CD14-positive monocyte (primary cell): ENCODE data around the gene ANP32A. TPM values are rescaled to one million over a fixed set of nuclear protein-coding genes. Genes with fewer than 3 reads are reported as not detected.
A peak's percentile ranks its signal among the peaks of the same experiment; 100 is the strongest.

Source experiments
- DNase-seq, 3 donors: peaks; one replicate each; pipeline ENCODE4 v3.0.0-alpha.2; 2011 to 2022
- H2AFZ ChIP-seq: 2 replicates; pipeline ENCODE4 v1.6.0; 2012; ENCODE audit warnings: mild to moderate bottlenecking, low read depth, low read length, inconsistent platforms; ENCODE audit not compliant: insufficient read depth, poor library complexity, severe bottlenecking
- H3K27ac ChIP-seq, 2 donors: 1 replicate in 1 of 2; 2 replicates in 1 of 2; pipeline ENCODE4 v1.5.1; 2012 to 2013; ENCODE audit warnings: low read length in 2 of 2, control low read depth in 1 of 2, inconsistent platforms in 1 of 2, low read depth in 1 of 2, mild to moderate bottlenecking in 1 of 2
- H3K27me3 ChIP-seq, 2 donors: one replicate each; pipeline versions ENCODE4 v1.6.0 to v1.6.1; 2011 to 2013; ENCODE audit warnings: low read length in 2 of 2; ENCODE audit not compliant: control insufficient read depth in 2 of 2, insufficient read depth in 2 of 2
- H3K36me3 ChIP-seq, 2 donors: replicated peaks in 1 of 2; 1 replicate in 1 of 2; 2 replicates in 1 of 2; pipeline versions ENCODE4 v1.5.1 to v1.6.1; 2012 to 2013; ENCODE audit warnings: low read length in 2 of 2, control low read depth in 1 of 2, inconsistent platforms in 1 of 2, mild to moderate bottlenecking in 1 of 2; ENCODE audit not compliant: insufficient read depth in 2 of 2, control insufficient read depth in 1 of 2
- H3K4me1 ChIP-seq, 2 donors: 1 replicate in 1 of 2; 2 replicates in 1 of 2; pipeline versions ENCODE4 v1.5.1 to v1.6.1; 2012 to 2013; ENCODE audit warnings: low read length in 2 of 2, control low read depth in 1 of 2, inconsistent platforms in 1 of 2, mild to moderate bottlenecking in 1 of 2, moderate library complexity in 1 of 2; ENCODE audit not compliant: insufficient read depth in 2 of 2, control insufficient read depth in 1 of 2
- H3K4me2 ChIP-seq: replicated peaks from 2 replicates; pipeline ENCODE3; 2012; ENCODE audit warnings: low read length, moderate library complexity, mild to moderate bottlenecking; ENCODE audit not compliant: poor library complexity, severe bottlenecking; ENCODE audit errors: extremely low read depth
- H3K4me3 ChIP-seq, 3 experiments: fragments of 200-600 bp in 1 of 3; sonication (generic) in 1 of 3; replicated peaks in 1 of 3; 1 replicate in 2 of 3; 2 replicates in 1 of 3; pipeline ENCODE4 v1.5.1; 2011 to 2013; ENCODE audit warnings: low read length in 3 of 3, mild to moderate bottlenecking in 3 of 3, control low read depth in 2 of 3, low read depth in 2 of 3, inconsistent platforms in 1 of 3, moderate library complexity in 1 of 3
- H3K79me2 ChIP-seq: 2 replicates; pipeline ENCODE4 v1.6.0; 2012; ENCODE audit warnings: mild to moderate bottlenecking, control low read depth, inconsistent platforms, low read length, moderate library complexity; ENCODE audit not compliant: insufficient read depth
- H3K9ac ChIP-seq: 2 replicates; pipeline ENCODE4 v1.6.0; 2017; ENCODE audit warnings: low read length, mild to moderate bottlenecking; ENCODE audit not compliant: insufficient read depth, poor library complexity, severe bottlenecking
- H3K9me3 ChIP-seq, 2 donors: replicated peaks in 1 of 2; 1 replicate in 1 of 2; 2 replicates in 1 of 2; pipeline versions ENCODE4 v1.5.1 to v1.6.1; 2012 to 2013; ENCODE audit warnings: low read length in 2 of 2, control low read depth in 1 of 2; ENCODE audit not compliant: control insufficient read depth in 1 of 2, insufficient read depth in 1 of 2
- H4K20me1 ChIP-seq: 2 replicates; pipeline ENCODE4 v1.6.0; 2012; ENCODE audit warnings: mild to moderate bottlenecking, low read length, control low read depth, moderate library complexity; ENCODE audit not compliant: insufficient read depth
- H3K27ac Mint-ChIP-seq, 7 donors: one replicate each; pipeline ENCODE4 v1.8.0; 2020; ENCODE audit warnings: mild to moderate bottlenecking in 7 of 7, mixed read lengths in 7 of 7, moderate library complexity in 6 of 7, inconsistent platforms in 2 of 7
- H3K27me3 Mint-ChIP-seq, 3 donors: one replicate each; pipeline ENCODE4 v1.8.0; 2021 to 2022; ENCODE audit warnings: low read depth in 3 of 3, mild to moderate bottlenecking in 3 of 3, mixed read lengths in 3 of 3, moderate library complexity in 3 of 3, inconsistent platforms in 1 of 3
- H3K36me3 Mint-ChIP-seq, 2 donors: one replicate each; pipeline ENCODE4 v1.8.0; 2020; ENCODE audit warnings: mixed read lengths in 2 of 2, inconsistent platforms in 1 of 2, mild to moderate bottlenecking in 1 of 2
- H3K4me1 Mint-ChIP-seq: one replicate; pipeline ENCODE4 v1.8.0; 2020; ENCODE audit warnings: mild to moderate bottlenecking, mixed read lengths
- H3K4me3 Mint-ChIP-seq, 2 donors: one replicate each; pipeline ENCODE4 v1.8.0; 2020; ENCODE audit warnings: mild to moderate bottlenecking in 2 of 2, mixed read lengths in 2 of 2, moderate library complexity in 1 of 2
- H3K9me3 Mint-ChIP-seq, 7 donors: one replicate each; pipeline ENCODE4 v1.8.0; 2020 to 2022; ENCODE audit warnings: mixed read lengths in 7 of 7, mild to moderate bottlenecking in 6 of 7, moderate library complexity in 6 of 7, inconsistent platforms in 2 of 7
- WGBS: methylation state at CpG from one replicate; pipeline ENCODE4 v1.1.5; 2013; ENCODE audit warnings: missing lambda C conversion rate; ENCODE audit not compliant: insufficient coverage; 5-methylcytosine and 5-hydroxymethylcytosine counted together
- intact Hi-C, 2 donors: fragments of 100-400 bp; cut with micrococcal nuclease; formaldehyde crosslinking; loops; one replicate each; pipeline versions ENCODE4 v1.15.0 to v1.15.1; 2023
- polyA plus RNA-seq, 3 donors: library from polyadenylated mRNA; depleted of rRNA in 1 of 3; unstranded in 2 of 3; stranded (reverse) in 1 of 3; fragments of 300-500 nt in 2 of 3; fragments of >200 nt in 1 of 3; fragmentation: Illumina TruSeq in 2 of 3; gene quantifications; 1 replicate in 2 of 3; 2 replicates in 1 of 3; pipeline ENCODE4 v1.2.3, GENCODE V29; 2012 to 2021
- TF ChIP-seq, protein P1 (sequence below): fragments of 200-600 bp; IDR thresholded peaks from one replicate; pipeline ENCODE4 v1.8.0; 2022; ENCODE audit warnings: antibody characterized with exemption, mild to moderate bottlenecking

Gene ANP32A
- polyA plus RNA-seq, 3 donors, result 75.4 to 98.8 (median 86.8) TPM

DNA sequence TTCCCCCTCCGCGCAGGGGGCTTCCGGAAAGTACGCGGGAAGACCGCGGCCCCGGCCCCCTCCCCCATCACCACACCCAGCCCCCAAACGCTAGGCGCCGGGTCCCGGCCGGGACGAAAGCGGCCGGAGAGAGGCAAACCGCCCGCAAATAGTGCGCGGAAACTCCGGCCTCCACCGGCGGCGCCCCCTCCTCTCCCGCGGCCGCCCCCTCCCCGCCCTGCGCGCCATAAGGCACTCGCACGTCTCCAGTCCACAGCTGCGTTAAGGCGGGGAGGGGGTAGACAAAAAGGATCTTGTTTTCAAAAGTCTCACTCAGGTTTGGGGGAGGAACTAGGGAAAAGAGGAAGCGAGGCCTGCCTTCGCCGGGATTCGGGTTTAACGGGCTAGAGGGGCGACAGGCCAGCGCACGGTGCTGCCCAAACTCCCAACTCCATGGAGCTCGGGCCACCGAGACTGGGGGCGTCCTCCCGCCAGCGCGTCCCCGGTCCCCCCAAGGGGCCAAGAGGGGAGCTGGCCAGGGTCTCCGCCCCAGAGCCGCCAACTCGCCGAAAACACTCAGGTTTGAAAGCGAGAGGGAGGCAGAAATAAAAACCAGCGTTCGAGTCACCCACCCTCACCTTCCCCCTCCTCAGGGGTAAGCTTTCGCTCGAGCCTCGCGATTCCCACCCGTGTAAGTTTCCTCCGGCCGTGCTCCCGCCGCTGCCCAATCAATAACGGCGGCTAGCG lies 1.8 kb downstream of the ANP32A start:
- H3K36me3 ChIP-seq, result no peaks in the 10 kb centered on the region
- H3K4me1 Mint-ChIP-seq, result peaks cover 43% of the 10 kb centered on the region

More for the DNA sequence above, 1.8 kb downstream of the ANP32A start:
- peaks cover 0 to 3% of the 10 kb centered on the region in 2 donors for H3K36me3 Mint-ChIP-seq
- peak overlapping the region; percentile 99 to 100 for H3K4me3 Mint-ChIP-seq
- H4K20me1 ChIP-seq, result peaks cover 34% of the 10 kb centered on the region
- no peaks in the 10 kb centered on the region for H3K9me3 ChIP-seq
- H3K27ac ChIP-seq, result peak overlapping the region; percentile 96 to 97
- H2AFZ ChIP-seq, result peak overlapping the region; percentile 76
- H3K27me3 Mint-ChIP-seq, result peaks cover 0 to 2% (median 1%) of the 10 kb centered on the region in 3 donors
- TF ChIP-seq, protein P1, sequence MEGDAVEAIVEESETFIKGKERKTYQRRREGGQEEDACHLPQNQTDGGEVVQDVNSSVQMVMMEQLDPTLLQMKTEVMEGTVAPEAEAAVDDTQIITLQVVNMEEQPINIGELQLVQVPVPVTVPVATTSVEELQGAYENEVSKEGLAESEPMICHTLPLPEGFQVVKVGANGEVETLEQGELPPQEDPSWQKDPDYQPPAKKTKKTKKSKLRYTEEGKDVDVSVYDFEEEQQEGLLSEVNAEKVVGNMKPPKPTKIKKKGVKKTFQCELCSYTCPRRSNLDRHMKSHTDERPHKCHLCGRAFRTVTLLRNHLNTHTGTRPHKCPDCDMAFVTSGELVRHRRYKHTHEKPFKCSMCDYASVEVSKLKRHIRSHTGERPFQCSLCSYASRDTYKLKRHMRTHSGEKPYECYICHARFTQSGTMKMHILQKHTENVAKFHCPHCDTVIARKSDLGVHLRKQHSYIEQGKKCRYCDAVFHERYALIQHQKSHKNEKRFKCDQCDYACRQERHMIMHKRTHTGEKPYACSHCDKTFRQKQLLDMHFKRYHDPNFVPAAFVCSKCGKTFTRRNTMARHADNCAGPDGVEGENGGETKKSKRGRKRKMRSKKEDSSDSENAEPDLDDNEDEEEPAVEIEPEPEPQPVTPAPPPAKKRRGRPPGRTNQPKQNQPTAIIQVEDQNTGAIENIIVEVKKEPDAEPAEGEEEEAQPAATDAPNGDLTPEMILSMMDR, result no peak
- peak; percentile 73 to 82 (median 80) for DNase-seq
- H3K9ac ChIP-seq, result peak overlapping the region; percentile 97
- H3K4me3 ChIP-seq, result peak overlapping the region; percentile 92 to 98 (median 96)
- peak overlapping the region; percentile 85 to 97 (median 94) for H3K27ac Mint-ChIP-seq
- under 1% methylated on average over 54 of the region's 68 CpGs for WGBS
- H3K4me2 ChIP-seq, result peak overlapping the region; percentile 100
- H3K27me3 ChIP-seq, result no peaks in the 10 kb centered on the region
- peaks cover 0 to 2% (median 0%) of the 10 kb centered on the region in 7 donors for H3K9me3 Mint-ChIP-seq
- peaks cover 100% of the 10 kb centered on the region for H3K79me2 ChIP-seq
- intact Hi-C loops, result loop anchor here (5.0 to 10.0 kb wide), 2 partner anchors 37 to 1946 kb away; partner anchors contain the start of gene UACA (in 1 of the 2)
- H3K4me1 ChIP-seq, result peaks cover 38 to 51% of the 10 kb centered on the region in 2 donors
